Subcutaneous abdominal adipose tissue (tissue), 5 donors: ENCODE measurements around the gene KCNK4.

Experiments
- H3K27ac ChIP-seq: one replicate; pipeline ENCODE4 v1.7.0; 2013; ENCODE audit warnings: low read depth, mild to moderate bottlenecking, inconsistent platforms, low read length, moderate library complexity
- H3K27me3 ChIP-seq, 5 donors: one replicate each; pipeline ENCODE4 v1.7.0; 2013; ENCODE audit warnings: low read length in 5 of 5, inconsistent platforms in 1 of 5; ENCODE audit not compliant: control insufficient read depth in 5 of 5, insufficient read depth in 4 of 5
- H3K36me3 ChIP-seq, 5 donors: one replicate each; pipeline ENCODE4 v1.7.0; 2013; ENCODE audit warnings: low read length in 5 of 5; ENCODE audit not compliant: control insufficient read depth in 5 of 5, insufficient read depth in 5 of 5
- H3K4me1 ChIP-seq, 5 donors: one replicate each; pipeline ENCODE4 v1.7.0; 2013; ENCODE audit warnings: low read length in 5 of 5, mild to moderate bottlenecking in 3 of 5, moderate library complexity in 1 of 5; ENCODE audit not compliant: control insufficient read depth in 5 of 5, insufficient read depth in 5 of 5
- H3K4me3 ChIP-seq, 5 donors: one replicate each; pipeline ENCODE4 v1.7.0; 2013; ENCODE audit warnings: low read length in 5 of 5, low read depth in 1 of 5
- H3K9ac ChIP-seq, 5 donors: one replicate each; pipeline ENCODE4 v1.7.0; 2013; ENCODE audit warnings: low read length in 5 of 5, mild to moderate bottlenecking in 4 of 5, moderate library complexity in 3 of 5
- H3K9me3 ChIP-seq, 5 donors: one replicate each; pipeline ENCODE4 v1.7.0; 2013; ENCODE audit warnings: low read length in 5 of 5; ENCODE audit not compliant: control insufficient read depth in 5 of 5
- donor health status: healthy.
- donor health status: healthy.
- donor health status: healthy.
- donor health status: healthy.
- donor health status: healthy.

KCNK4 gene

DNA sequence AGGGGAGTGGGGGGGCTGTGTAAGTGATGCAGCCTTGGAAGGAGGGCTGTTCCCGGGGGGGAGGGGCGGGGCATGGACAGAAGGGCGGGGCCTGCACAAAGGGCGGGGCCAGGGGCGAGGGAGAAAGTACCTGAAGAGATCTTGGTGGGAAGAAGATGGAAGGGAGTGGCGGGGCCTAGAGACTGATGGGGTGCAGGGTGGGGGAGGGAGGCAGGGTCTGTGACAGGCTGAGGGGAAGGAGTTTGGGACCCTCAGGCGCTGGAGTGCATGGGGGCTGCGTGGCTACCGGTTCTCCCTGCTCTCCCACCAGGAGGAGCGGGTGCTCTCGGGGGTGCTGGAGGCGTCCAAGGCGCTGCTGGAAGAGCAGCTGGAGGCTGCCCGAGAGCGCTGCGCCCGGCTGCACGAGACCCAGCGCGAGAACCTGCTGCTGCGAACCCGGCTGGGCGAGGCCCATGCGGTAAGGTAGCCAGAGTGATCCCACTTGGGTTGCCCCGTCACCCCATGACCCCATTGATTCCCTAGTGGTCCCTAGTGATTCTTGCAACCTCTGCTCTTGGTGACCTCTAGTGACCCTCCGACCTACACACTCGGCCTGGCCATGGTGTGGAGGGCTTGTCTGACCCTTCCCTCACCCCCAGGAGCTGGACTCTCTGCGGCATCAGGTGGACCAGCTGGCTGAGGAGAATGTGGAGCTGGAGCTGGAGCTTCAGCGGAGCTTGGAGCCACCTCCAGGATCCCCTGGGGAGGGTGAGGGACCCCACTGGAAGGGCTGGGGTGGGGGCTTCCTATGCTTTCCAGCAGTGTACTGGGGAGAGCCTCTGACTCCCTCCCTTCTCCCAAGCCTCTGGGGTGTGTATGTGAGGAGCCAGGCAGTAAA is 52.0 kb downstream of the KCNK4 start:
- H3K9me3 ChIP-seq, result no peaks in the 10 kb centered on the region
- peaks cover 0 to 31% (median 23%) of the 10 kb centered on the region in 5 donors for H3K4me1 ChIP-seq
- no peak overlapping the region for H3K9ac ChIP-seq
- no peak overlapping the region for H3K4me3 ChIP-seq
- H3K27me3 ChIP-seq, result no peaks in the 10 kb centered on the region
- H3K36me3 ChIP-seq, result peaks cover 0 to 4% (median 0%) of the 10 kb centered on the region in 5 donors
- H3K27ac ChIP-seq, result no peak overlapping the region

DNA sequence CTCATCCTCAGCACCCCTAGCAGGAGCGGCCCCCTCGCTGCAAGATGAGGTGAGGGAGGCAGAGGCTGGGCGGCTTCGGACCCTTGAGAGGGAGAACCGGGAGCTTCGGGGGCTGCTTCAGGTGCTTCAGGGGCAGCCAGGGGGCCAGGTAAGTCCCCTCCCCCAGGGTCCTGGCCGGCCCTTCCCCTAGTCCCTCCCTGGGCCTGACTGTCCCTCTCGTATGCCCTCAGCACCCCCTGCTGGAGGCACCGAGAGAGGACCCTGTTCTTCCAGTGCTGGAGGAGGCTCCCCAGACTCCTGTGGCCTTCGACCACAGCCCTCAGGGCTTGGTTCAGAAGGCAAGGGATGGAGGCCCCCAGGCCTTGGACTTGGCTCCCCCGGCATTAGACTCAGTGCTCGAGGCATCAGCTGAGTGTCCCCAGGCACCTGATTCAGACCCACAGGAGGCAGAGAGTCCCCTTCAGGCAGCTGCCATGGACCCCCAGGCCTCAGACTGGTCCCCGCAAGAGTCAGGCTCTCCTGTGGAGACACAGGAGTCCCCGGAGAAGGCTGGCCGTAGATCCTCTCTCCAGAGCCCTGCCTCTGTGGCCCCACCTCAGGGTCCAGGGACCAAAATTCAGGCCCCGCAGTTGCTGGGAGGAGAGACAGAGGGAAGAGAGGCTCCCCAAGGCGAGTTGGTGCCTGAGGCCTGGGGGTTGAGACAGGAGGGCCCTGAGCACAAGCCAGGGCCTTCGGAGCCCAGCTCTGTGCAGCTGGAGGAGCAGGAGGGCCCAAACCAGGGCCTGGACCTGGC is 52.9 kb downstream of the KCNK4 start:
- Histone ChIP-seq H3K4me3 (no peak overlapping the region), H3K36me3 (peaks cover 0 to 4% (median 0%) of the 10 kb centered on the region in 5 donors), H3K9ac (no peak overlapping the region), H3K27ac (no peak overlapping the region), H3K27me3 (no peaks in the 10 kb centered on the region), H3K9me3 (no peaks in the 10 kb centered on the region), H3K4me1 (peaks cover 0 to 35% (median 23%) of the 10 kb centered on the region in 5 donors)

DNA sequence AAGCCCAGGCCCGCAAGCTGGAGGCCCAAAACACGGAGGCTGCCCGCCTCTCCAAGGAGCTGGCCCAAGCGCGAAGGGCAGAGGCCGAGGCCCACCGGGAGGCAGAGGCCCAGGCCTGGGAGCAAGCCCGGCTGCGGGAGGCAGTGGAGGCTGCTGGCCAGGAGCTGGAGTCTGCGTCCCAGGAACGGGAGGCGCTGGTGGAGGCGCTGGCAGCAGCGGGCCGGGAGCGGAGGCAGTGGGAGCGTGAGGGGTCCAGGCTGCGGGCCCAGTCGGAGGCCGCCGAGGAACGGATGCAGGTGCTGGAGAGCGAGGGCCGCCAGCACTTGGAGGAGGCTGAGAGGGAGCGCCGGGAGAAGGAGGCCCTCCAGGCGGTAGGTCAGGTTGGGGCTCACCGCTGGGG is 53.7 kb downstream of the KCNK4 start:
- Histone ChIP-seq H3K9me3 (no peaks in the 10 kb centered on the region), H3K9ac (no peak overlapping the region), H3K4me1 (peaks cover 0 to 29% (median 23%) of the 10 kb centered on the region in 5 donors), H3K27ac (no peak overlapping the region), H3K4me3 (no peak overlapping the region), H3K36me3 (peaks cover 0 to 4% (median 0%) of the 10 kb centered on the region in 5 donors), H3K27me3 (no peaks in the 10 kb centered on the region)

DNA sequence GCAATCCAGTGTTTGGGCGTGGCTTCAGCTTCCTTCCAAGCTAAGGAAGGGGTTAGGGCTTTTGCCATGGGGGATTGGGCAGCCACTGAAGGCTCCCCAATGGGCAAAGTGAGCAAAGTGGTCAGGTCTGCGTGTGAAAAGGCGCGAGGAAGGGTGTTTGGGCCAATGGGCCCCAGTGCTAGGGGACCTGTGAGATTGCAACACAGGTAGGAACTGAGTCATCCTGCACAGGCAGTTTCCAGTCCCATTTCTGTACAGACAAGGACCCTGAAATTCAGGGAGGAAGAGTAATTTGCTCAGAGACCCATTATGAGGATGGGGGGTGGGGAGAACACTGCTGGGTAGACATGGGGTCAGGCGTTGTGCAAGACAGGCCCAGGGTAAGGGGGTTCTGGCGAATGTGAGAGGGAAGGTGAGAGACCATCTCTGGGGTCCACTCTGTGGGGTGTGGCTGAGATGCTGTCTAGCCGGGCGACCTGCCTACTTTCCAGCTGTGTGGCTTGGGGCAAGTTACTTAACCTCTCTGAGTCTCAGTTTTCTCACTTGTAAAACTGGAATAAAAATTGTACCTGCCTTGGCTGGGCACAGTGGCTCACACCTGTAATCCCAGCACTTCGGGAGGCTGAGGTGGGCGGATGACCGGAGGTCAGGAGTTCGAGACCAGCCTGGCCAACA is 56.2 kb downstream of the KCNK4 start:
- Histone ChIP-seq H3K27me3 (no peaks in the 10 kb centered on the region), H3K9ac (no peak overlapping the region), H3K9me3 (no peaks in the 10 kb centered on the region), H3K27ac (no peak overlapping the region), H3K4me1 (peaks cover 0 to 14% (median 9%) of the 10 kb centered on the region in 5 donors), H3K4me3 (no peak overlapping the region), H3K36me3 (peaks cover 0 to 4% (median 0%) of the 10 kb centered on the region in 5 donors)

DNA sequence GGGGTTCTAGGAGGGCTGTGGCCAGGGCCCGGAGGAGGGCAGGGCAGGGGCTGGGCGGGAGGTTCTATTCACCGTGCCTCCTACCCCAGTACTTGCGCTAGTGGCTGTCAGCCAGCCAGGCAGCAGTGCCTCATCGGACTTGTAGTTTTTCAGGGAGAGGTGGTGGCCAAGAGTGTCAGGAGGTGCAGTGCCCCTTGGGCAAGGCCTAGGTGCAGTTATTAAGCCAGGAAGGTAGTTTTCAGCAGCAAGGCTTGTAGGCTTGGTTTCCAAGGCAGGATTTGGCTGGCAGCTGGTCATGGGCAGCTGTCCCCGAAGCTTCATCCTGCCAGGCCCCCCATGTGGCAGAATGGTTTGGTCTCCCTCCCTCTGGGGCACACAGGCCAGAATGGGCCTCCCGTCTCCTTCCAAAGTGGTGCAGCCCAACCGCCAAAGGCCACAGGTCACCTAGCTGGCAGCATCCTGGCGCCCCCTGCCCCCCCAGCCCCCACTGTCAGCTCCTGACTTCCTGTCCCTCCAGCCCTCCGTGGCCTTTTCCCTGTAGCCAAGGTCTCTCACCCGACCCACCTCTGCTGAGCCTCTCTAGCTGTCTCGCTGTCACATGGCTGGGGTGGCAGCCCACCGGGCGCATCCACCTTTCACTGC is 57.4 kb downstream of the KCNK4 start:
- H3K27ac ChIP-seq, result no peak overlapping the region
- H3K9me3 ChIP-seq, result no peaks in the 10 kb centered on the region
- peaks cover 0 to 4% (median 0%) of the 10 kb centered on the region in 5 donors for H3K36me3 ChIP-seq
- H3K27me3 ChIP-seq, result no peaks in the 10 kb centered on the region
- peaks cover 0 to 9% (median 3%) of the 10 kb centered on the region in 5 donors for H3K4me1 ChIP-seq
- H3K9ac ChIP-seq, result no peak overlapping the region
- no peak overlapping the region for H3K4me3 ChIP-seq

DNA sequence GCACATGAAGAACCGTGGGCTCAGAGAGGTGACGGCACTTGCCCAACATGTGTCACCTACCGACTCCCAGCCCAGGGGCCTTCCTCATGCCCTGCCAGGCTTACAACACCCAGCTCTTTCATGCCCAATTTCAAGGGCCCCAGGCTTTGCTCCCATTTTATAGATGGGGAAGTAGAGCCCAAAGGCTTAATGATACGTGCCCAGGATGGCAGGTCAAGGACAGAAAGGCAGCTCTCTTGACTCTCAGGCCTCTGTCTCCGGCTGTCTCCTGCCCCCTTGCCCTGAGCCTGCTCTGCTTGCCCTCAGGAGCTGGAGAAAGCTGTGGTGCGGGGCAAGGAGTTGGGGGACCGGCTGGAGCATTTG is 57.9 kb downstream of the KCNK4 start:
- Histone ChIP-seq H3K9me3 (no peaks in the 10 kb centered on the region), H3K4me3 (no peak overlapping the region), H3K36me3 (peaks cover 0 to 4% (median 0%) of the 10 kb centered on the region in 5 donors), H3K27ac (no peak overlapping the region), H3K27me3 (no peaks in the 10 kb centered on the region), H3K4me1 (peaks cover 0 to 9% (median 3%) of the 10 kb centered on the region in 5 donors), H3K9ac (no peak overlapping the region)

DNA sequence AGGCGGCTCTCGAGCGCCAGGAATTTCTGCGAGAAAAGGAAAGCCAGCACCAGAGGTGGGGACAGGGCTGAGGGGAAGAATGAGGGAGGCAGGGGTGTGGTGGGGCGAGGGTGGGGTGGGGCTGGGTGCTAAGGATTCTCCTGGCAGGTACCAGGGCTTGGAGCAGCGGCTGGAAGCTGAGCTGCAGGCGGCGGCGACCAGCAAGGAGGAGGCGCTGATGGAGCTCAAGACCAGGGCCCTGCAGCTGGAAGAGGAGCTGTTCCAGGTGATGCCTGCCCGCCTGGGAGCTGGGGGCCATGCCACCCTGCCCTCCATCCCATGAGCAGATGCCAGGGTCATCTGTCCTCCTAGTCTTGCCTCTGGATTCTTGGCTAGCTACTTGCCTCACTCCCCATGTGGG is 58.3 kb downstream of the KCNK4 start:
- H3K4me1 ChIP-seq, result peaks cover 0 to 9% (median 3%) of the 10 kb centered on the region in 5 donors
- H3K9me3 ChIP-seq, result no peaks in the 10 kb centered on the region
- H3K27me3 ChIP-seq, result no peaks in the 10 kb centered on the region
- no peak overlapping the region for H3K9ac ChIP-seq
- H3K27ac ChIP-seq, result no peak overlapping the region
- H3K36me3 ChIP-seq, result peaks cover 0 to 4% (median 0%) of the 10 kb centered on the region in 5 donors
- no peak overlapping the region for H3K4me3 ChIP-seq
